A549 (cell line): ENCODE data around the gene TSR3. TPM values are rescaled to one million over a fixed set of nuclear protein-coding genes. Genes with fewer than 3 reads are reported as not detected.

ENCODE experiments used
- ATAC-seq, 2 experiments: fragments of 200-7000 bp in 1 of 2; fragments of >200 bp in 1 of 2; cut with Nextera tagmentation in 1 of 2; cut with Tn5 transposase in 1 of 2; 3 replicates each; pipeline versions ENCODE4 v1.8.0 to v1.9.1; 2018 to 2020; ENCODE audit warnings: mild to moderate bottlenecking in 1 of 2, moderate library complexity in 1 of 2
- CTCF ChIA-PET: fragments of 300-600 bp; sonication (Branson Sonifier 250); formaldehyde crosslinking; extraction: SDS; loops from one replicate; lab custom pipeline; 2021; ENCODE audit warnings: antibody characterized with exemption, inconsistent platforms; lab: Yijun Ruan, JAX
- POLR2A ChIA-PET: fragments of 350-600 bp; formaldehyde crosslinking; extraction: SDS; loops from one replicate; lab custom pipeline; 2021; ENCODE audit warnings: antibody characterized with exemption, inconsistent platforms; lab: Yijun Ruan, JAX
- DNase-seq, 2 experiments: peaks; one replicate each; pipeline versions ENCODE4 v3.0.0 to v3.0.0-alpha.2; 2011 to 2016; ENCODE audit warnings: low read depth in 1 of 2, low spot score in 1 of 2
- FAIRE-seq: peaks from 2 replicates; lab custom pipeline; 2011; peaks lifted over from hg19 to GRCh38; lab: Jason Lieb, UNC
- H3K27ac ChIP-seq, 2 experiments: fragments of >200 bp; sonication (Bioruptor Twin); formaldehyde crosslinking; 3 replicates each; pipeline ENCODE4 v1.5.1; 2016 to 2017
- H3K4me1 ChIP-seq: fragments of >200 bp; sonication (Bioruptor Twin); formaldehyde crosslinking; 3 replicates; pipeline ENCODE4 v1.6.1; 2016
- H3K4me2 ChIP-seq: fragments of >200 bp; sonication (Bioruptor Twin); formaldehyde crosslinking; 3 replicates; pipeline ENCODE4 v1.6.1; 2016
- H3K4me3 ChIP-seq: fragments of >200 bp; sonication (Bioruptor Twin); formaldehyde crosslinking; 3 replicates; pipeline ENCODE4 v1.5.1; 2016
- H3K9me3 ChIP-seq: fragments of >200 bp; sonication (Bioruptor Twin); formaldehyde crosslinking; 3 replicates; pipeline ENCODE4 v1.6.1; 2016
- BCL3 ChIP-seq: fragments of >200 bp; sonication (Bioruptor Twin); formaldehyde crosslinking; IDR thresholded peaks from 3 replicates; pipeline ENCODE4 v1.6.1; 2016
- CHD4 ChIP-seq: fragments of 200-600 bp; sonication (generic); IDR thresholded peaks from 2 replicates; pipeline ENCODE4 v1.6.1; 2016; ENCODE audit warnings: antibody characterized with exemption, mild to moderate bottlenecking, borderline replicate concordance
- EHF ChIP-seq: fragments of 250-450 bp; sonication (Bioruptor Pico); IDR thresholded peaks from 2 replicates; pipeline ENCODE4 v1.5.0; 2020; ENCODE audit warnings: mild to moderate bottlenecking
- EP300 ChIP-seq, 2 experiments: fragments of >200 bp; sonication (Bioruptor Twin); formaldehyde crosslinking; IDR thresholded peaks; 2 replicates in 1 of 2; 3 replicates in 1 of 2; pipeline ENCODE4 v1.6.1; 2016 to 2017
- FOSL2 ChIP-seq, 2 experiments: fragments of 450-650 bp in 1 of 2; fragments of >200 bp in 1 of 2; sonication (Bioruptor Twin) in 1 of 2; formaldehyde crosslinking; IDR thresholded peaks; 2 replicates each; pipeline versions ENCODE4 v1.5.0 to v1.6.1; 2016 to 2020; ENCODE audit warnings: mild to moderate bottlenecking in 1 of 2, moderate library complexity in 1 of 2
- FOXS1 ChIP-seq: fragments of 250-450 bp; sonication (Bioruptor Pico); IDR thresholded peaks from 2 replicates; pipeline ENCODE4 v1.5.0; 2020; ENCODE audit warnings: mild to moderate bottlenecking, moderate library complexity
- HDAC2 ChIP-seq: fragments of 200-600 bp; sonication (generic); IDR thresholded peaks from 2 replicates; pipeline ENCODE4 v1.6.1; 2016
- HES2 ChIP-seq: fragments of >200 bp; sonication (Bioruptor Twin); formaldehyde crosslinking; IDR thresholded peaks from 2 replicates; pipeline ENCODE4 v1.6.1; 2016
- HOXB13 ChIP-seq: fragments of 250-450 bp; sonication (Bioruptor Pico); IDR thresholded peaks from 2 replicates; pipeline ENCODE4 v1.5.0; 2020; ENCODE audit warnings: low read depth, mild to moderate bottlenecking, moderate library complexity
- MAX ChIP-seq: IDR thresholded peaks from 2 replicates; pipeline ENCODE4 v1.6.1; 2012
- PBX3 ChIP-seq: IDR thresholded peaks from 2 replicates; pipeline ENCODE4 v1.6.1; 2012
- PHF8 ChIP-seq: fragments of 200-600 bp; sonication (generic); IDR thresholded peaks from 2 replicates; pipeline ENCODE4 v1.6.1; 2016; ENCODE audit warnings: low read depth, mild to moderate bottlenecking, antibody characterized with exemption, moderate library complexity, borderline replicate concordance
- RARB ChIP-seq: fragments of 250-450 bp; sonication (Bioruptor Pico); IDR thresholded peaks from 2 replicates; pipeline ENCODE4 v1.8.0; 2021; ENCODE audit warnings: mild to moderate bottlenecking, moderate library complexity
- RCOR1 ChIP-seq: fragments of 150-350 bp; IDR thresholded peaks from 2 replicates; pipeline ENCODE4 v1.6.1; 2014; ENCODE audit warnings: antibody characterized with exemption, low read length, low read depth
- REST ChIP-seq: fragments of 200-600 bp; sonication (generic); IDR thresholded peaks from 2 replicates; pipeline ENCODE4 v1.6.1; 2016; ENCODE audit warnings: antibody characterized with exemption, mild to moderate bottlenecking, moderate library complexity
- RNF2 ChIP-seq: fragments of 200-600 bp; sonication (generic); IDR thresholded peaks from 2 replicates; pipeline ENCODE4 v1.6.1; 2016; ENCODE audit warnings: low read depth, mild to moderate bottlenecking, antibody characterized with exemption, moderate library complexity, borderline replicate concordance
- SMC3 ChIP-seq: fragments of >200 bp; sonication (Bioruptor Twin); formaldehyde crosslinking; IDR thresholded peaks from 3 replicates; pipeline ENCODE4 v1.6.1; 2018; ENCODE audit warnings: inconsistent platforms
- SREBF2 ChIP-seq: fragments of 450-650 bp; IDR thresholded peaks from 2 replicates; pipeline ENCODE4 v1.6.1; 2014; ENCODE audit warnings: mild to moderate bottlenecking, moderate library complexity
- ZC3H11A ChIP-seq: fragments of 450-650 bp; IDR thresholded peaks from 2 replicates; pipeline ENCODE4 v1.6.1; 2014; ENCODE audit warnings: antibody characterized with exemption, mild to moderate bottlenecking
- ZFP36 ChIP-seq: fragments of 450-650 bp; IDR thresholded peaks from 2 replicates; pipeline ENCODE4 v1.6.1; 2014; ENCODE audit warnings: borderline replicate concordance; ENCODE audit not compliant: partially characterized antibody
- WGBS: methylation state at CpG from one replicate; pipeline ENCODE4 v1.1.6; 2017; ENCODE audit errors: missing lambda C conversion rate; 5-methylcytosine and 5-hydroxymethylcytosine counted together
- polyA plus RNA-seq, 4 experiments: library from polyadenylated mRNA; depleted of rRNA in 3 of 4; stranded (reverse); fragments of >200 nt; fragmentation: RNase III in 1 of 4; extraction: RNeasy Plus Mini Kit Qiagen cat#74134 plus additional on column Dnase treatment in 1 of 4; gene quantifications; 2 replicates in 3 of 4; 3 replicates in 1 of 4; pipeline ENCODE4 v1.2.3, GENCODE V29; 2011 to 2017
- TF ChIP-seq, protein P1 (sequence below): fragments of 250-450 bp; sonication (Bioruptor Pico); IDR thresholded peaks from 2 replicates; pipeline ENCODE4 v1.5.0; 2021; ENCODE audit warnings: mild to moderate bottlenecking, moderate library complexity, borderline replicate concordance

TSR3 gene
- polyA plus RNA-seq, 2 of the 4 experiments (the other 2 are of a cell fraction) = 32.6 to 52.3 TPM

DNA sequence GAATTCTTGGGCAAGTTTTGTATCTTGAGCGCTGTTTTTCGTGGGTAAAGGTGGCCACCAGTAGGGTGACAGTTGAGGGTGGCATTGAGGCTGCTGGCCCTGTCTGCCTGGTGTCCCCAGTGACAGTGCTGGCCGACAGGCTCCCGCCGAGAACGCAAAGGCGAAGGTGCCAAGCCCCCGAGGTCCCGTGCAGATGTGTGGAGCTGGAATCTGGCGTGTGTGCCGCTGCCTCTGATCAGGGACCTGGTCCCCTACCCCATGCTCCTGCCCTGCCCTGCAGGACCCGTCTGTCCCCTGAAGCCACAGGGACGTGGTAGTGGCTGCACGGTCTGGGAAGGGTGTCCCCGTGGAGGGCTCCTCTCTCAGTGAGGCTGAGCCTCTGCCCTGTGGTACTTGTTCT is 38.8 kb downstream of the TSR3 start:
- CTCF ChIA-PET = interaction anchor here (0.9 to 4.8 kb wide), 7 partner anchors 11 to 119 kb away, joined by 3 to 22 read pairs (median 8); no protein-coding TSS in a partner anchor
- no peaks in the 10 kb centered on the region for H3K9me3 ChIP-seq
- peaks cover 19% of the 10 kb centered on the region for H3K4me1 ChIP-seq
- H3K4me3 ChIP-seq = no peak overlapping the region
- no peak for FAIRE-seq
- no peak for DNase-seq
- POLR2A ChIA-PET = interaction anchor here (0.6 kb wide), 1 partner anchor 504 kb away, joined by 7 read pairs; no protein-coding TSS in a partner anchor
- no peak overlapping the region for H3K4me2 ChIP-seq
- ATAC-seq = no peak
- no peak overlapping the region for H3K27ac ChIP-seq
- no peak for TF ChIP-seq FOXS1 (CRISPR knock-in tag)
- 91% methylated on average over 8 of the region's 15 CpGs for whole genome bisulfite sequencing

DNA sequence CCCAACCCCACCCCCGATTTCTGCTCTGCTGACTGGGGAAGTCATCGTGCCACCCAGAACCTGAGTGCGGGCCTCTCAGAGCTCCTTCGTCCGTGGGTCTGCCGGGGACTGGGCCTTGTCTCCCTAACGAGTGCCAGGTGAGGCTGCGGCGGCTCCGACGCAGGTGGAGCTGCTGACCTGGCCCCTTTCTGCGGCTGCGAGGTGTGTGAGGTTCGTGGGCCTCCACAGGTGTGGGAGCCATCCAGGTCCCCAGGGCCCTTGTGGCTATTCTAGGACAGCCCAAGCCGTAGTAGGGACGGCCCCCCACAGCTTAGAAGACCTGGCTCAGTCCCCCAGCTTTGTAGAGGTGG is 39.2 kb downstream of the TSR3 start:
- Histone ChIP-seq H3K4me3 (no peak overlapping the region), H3K4me1 (peaks cover 19% of the 10 kb centered on the region), H3K4me2 (peak overlapping the region; percentile 100), H3K27ac (no peak overlapping the region), H3K9me3 (no peaks in the 10 kb centered on the region)
- ATAC-seq (no peak), FAIRE-seq (no peak), DNase-seq (no peak)
- no peak for TF ChIP-seq RNF2
- no peak for TF ChIP-seq SREBF2
- no peak for TF ChIP-seq FOXS1 (CRISPR knock-in tag)
- TF ChIP-seq RARB (CRISPR knock-in tag) = no peak
- TF ChIP-seq HES2 = no peak
- no peak for TF ChIP-seq FOSL2 (IDR thresholded peaks at IDR 0.05)
- TF ChIP-seq FOSL2 (CRISPR knock-in tag; IDR thresholded peaks at IDR 0.05) = no peak
- no peak for TF ChIP-seq ZC3H11A
- TF ChIP-seq, protein P1, sequence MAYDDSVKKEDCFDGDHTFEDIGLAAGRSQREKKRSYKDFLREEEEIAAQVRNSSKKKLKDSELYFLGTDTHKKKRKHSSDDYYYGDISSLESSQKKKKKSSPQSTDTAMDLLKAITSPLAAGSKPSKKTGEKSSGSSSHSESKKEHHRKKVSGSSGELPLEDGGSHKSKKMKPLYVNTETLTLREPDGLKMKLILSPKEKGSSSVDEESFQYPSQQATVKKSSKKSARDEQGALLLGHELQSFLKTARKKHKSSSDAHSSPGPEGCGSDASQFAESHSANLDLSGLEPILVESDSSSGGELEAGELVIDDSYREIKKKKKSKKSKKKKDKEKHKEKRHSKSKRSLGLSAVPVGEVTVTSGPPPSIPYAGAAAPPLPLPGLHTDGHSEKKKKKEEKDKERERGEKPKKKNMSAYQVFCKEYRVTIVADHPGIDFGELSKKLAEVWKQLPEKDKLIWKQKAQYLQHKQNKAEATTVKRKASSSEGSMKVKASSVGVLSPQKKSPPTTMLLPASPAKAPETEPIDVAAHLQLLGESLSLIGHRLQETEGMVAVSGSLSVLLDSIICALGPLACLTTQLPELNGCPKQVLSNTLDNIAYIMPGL (CRISPR knock-in tag) = no peak
- TF ChIP-seq MAX = no peak
- no peak for TF ChIP-seq PBX3
- no peak for TF ChIP-seq PHF8
- no peak for TF ChIP-seq HDAC2
- no peak for TF ChIP-seq BCL3
- TF ChIP-seq HOXB13 (CRISPR knock-in tag) = no peak
- TF ChIP-seq SMC3 = no peak
- ChIA-PET CTCF (interaction anchor here (0.9 to 4.8 kb wide), 7 partner anchors 11 to 118 kb away, joined by 3 to 22 read pairs (median 8); no protein-coding TSS in a partner anchor), POLR2A (interaction anchor here (0.6 kb wide), 1 partner anchor 503 kb away, joined by 7 read pairs; no protein-coding TSS in a partner anchor)
- WGBS = 81% methylated on average over 5 of the region's 16 CpGs

- ChIA-PET POLR2A (no interaction called here), CTCF (interaction anchor here (0.9 to 4.8 kb wide), 9 partner anchors 11 to 118 kb away, joined by 3 to 22 read pairs (median 3); no protein-coding TSS in a partner anchor)
- Histone ChIP-seq H3K9me3 (no peaks in the 10 kb centered on the region), H3K4me2 (peak overlapping the region; percentile 100), H3K4me3 (peak overlapping the region; percentile 80; the same call in 2 of the 3 replicates), H3K4me1 (peaks cover 19% of the 10 kb centered on the region), H3K27ac (peak overlapping the region in 1 of 2 experiments; percentile 98; a peak in 3 of 6 replicates)
- DNase-seq (no peak), FAIRE-seq (no peak), ATAC-seq (no peak)
- WGBS = 84% methylated on average over 29 of the region's 35 CpGs
- TF ChIP-seq FOSL2 (IDR thresholded peaks at IDR 0.05) = no peak
- no peak for TF ChIP-seq FOSL2 (CRISPR knock-in tag; IDR thresholded peaks at IDR 0.05)
- no peak for TF ChIP-seq EP300 (IDR thresholded peaks at IDR 0.05)
- no peak for TF ChIP-seq BCL3
- no peak for TF ChIP-seq PHF8
- no peak for TF ChIP-seq EHF (CRISPR knock-in tag)
- TF ChIP-seq CHD4 = no peak
- TF ChIP-seq RCOR1 = no peak
- no peak for TF ChIP-seq REST
- TF ChIP-seq ZFP36 = no peak
These were observed 39.8 kb downstream of the TSR3 start for GRCh38 chr16:1311738-1312466.
